LNCAP (cell line): Measurements from ENCODE around the gene TBX18.

Source experiments
- TF ChIP-seq, protein P1 (sequence below): fragments of 450-650 bp; IDR thresholded peaks from 2 replicates; pipeline ENCODE4 v1.5.1; 2017; ENCODE audit warnings: mild to moderate bottlenecking

The TBX18 gene

DNA sequence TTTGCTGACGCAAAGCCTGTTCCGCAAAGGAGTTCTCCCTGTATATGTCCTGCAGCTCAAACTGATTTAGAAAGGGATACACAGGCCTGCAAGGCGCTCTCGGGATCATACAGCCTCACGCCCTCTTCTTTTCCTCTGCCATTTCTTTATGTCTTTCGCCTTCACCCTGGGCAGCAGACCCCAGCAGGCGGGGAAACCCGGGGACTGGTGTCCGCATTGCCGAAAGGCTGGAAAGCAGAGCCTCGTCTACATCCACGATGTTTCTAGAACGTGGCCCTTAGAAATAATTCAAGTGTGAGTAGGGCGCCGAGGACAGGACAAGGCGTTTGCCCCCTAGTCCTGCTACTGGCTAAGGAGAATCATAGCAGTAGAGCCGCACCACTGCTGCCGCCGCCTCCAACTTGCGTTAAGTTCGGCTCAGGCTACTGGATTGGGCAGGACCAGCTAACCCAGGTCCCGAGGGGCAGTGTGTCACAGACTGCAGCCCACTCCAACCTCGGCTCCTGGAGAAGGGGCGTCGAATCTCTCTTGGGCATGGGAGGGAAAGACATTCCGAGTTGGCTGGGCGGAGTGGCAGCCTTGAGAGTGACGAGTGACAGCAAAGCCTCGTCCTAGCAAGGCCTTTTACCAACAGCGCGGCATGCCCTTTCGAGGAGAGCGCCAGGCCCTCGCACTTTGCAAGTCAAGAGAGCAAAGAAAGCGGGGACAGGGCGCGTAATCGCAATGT is 2.6 kb upstream of the TBX18 start:
- TF ChIP-seq, protein P1, sequence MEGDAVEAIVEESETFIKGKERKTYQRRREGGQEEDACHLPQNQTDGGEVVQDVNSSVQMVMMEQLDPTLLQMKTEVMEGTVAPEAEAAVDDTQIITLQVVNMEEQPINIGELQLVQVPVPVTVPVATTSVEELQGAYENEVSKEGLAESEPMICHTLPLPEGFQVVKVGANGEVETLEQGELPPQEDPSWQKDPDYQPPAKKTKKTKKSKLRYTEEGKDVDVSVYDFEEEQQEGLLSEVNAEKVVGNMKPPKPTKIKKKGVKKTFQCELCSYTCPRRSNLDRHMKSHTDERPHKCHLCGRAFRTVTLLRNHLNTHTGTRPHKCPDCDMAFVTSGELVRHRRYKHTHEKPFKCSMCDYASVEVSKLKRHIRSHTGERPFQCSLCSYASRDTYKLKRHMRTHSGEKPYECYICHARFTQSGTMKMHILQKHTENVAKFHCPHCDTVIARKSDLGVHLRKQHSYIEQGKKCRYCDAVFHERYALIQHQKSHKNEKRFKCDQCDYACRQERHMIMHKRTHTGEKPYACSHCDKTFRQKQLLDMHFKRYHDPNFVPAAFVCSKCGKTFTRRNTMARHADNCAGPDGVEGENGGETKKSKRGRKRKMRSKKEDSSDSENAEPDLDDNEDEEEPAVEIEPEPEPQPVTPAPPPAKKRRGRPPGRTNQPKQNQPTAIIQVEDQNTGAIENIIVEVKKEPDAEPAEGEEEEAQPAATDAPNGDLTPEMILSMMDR = no peak

DNA sequence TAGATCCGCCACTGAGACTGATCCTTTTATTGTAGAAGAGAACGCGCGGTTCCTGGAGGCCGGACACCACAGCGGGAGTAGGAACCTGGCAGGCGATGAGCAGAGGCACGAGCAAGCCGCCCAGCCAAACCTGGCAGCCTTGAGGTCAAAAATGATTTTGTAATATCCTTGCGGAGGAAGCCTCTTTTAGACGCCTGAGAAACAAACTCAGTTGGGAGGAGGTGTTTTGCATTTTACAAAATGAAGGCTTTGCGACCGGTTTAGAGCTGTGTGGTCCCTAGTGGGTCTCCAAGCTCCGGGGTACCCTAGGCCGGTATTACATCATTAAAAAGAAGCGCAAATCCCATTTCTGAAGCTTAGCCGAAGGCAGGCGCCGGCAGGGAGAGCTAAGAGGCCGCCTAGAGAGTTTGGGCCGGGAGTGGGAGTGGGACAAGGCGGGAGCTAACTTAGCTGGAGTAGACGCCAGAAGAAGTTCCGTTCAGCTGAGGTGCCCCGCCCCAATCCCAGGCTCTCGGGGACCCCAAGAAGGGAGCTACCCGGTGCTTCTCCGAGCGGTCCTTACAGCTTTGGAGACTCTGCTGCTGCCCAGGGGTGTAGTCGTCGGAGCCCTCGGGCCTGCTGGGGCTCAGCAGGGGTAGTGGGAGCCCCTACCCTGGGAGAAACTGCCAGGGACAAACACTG is 1.9 kb upstream of the TBX18 start:
- TF ChIP-seq, protein P1 = no peak

DNA sequence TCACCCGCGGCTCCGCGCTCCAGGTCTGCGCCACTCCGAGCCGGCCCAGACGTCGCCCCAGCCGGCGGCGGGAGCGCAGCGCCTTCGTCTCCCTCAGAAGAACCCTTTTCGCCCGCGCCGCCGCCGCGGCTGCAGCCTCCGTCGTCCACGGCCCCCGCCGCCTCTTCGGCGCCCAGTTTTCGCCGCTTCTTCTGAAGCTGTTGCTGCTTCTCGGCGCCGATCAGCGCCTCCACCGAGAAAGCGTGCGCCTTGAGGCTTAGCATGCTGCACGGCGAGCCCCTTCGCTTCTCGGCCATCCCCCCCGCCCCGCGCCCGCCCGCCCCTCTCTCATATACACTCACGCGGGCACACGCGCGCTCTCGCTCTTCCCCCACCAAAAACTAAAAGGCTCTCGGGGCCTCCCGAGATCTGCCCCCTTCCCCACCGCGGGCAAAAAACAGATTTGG is 489 bp downstream of the TBX18 start:
- TF ChIP-seq, protein P1 = no peak

GRCh38 chr6:84763003-84763885 is 1.2 kb downstream of the TBX18 start:
- TF ChIP-seq, protein P1 = no peak

DNA sequence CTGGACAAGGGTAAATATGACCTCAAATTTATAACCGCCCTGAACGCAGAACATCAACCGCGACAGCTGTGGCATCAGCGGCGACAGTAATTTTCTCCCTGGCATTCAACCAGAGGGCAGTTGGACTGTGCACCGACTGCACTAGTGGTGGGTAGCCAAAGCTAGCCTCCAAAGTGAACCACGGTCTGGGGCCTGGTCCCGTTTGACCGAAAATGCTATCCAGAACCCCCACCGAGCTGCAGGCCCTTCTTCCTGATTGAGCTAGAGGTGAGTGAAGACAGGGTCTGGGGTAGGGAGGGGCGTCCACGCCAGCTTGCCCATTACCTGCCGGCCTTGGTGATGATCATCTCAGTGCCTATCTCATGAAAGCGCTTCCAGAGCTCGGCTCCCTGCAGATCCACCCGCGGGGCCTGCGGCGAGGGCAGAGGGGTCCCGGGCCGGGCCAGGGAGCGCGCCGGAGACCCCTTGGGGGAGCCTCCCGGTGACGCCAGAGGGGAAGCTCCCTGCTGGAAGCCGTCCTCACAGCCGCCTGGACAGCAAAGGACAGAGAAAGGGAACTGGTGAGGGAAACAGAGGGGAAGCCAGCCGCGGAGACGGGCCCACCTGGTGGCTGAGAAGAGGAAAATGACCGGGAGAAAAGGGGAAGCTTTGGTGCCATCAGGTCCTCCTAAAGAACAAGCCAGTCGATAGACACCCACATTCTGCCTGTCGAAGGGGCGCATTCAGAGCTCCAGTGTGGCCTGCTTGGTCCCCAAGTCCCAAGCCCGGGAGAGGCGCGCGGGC is 2.0 kb downstream of the TBX18 start:
- TF ChIP-seq, protein P1 = no peak

DNA sequence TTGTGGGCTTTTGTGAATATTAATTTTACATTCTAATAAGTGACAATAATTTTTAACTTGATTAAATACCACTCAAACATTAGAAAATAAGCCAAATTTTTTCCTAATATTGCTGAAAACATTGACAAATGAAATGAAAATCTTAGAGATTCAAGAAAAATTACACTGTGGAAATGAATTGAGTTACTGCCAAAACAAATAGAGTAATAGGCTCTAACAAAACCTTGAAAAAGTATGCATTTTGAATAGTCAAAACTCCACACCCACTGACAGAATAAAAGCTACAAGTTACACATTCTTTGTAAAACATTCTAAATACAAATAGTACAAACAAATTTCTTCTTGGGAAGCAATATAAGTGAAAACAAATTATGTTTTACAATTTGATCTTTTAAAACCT is 5.9 kb downstream of the TBX18 start:
- TF ChIP-seq, protein P1 = no peak

DNA sequence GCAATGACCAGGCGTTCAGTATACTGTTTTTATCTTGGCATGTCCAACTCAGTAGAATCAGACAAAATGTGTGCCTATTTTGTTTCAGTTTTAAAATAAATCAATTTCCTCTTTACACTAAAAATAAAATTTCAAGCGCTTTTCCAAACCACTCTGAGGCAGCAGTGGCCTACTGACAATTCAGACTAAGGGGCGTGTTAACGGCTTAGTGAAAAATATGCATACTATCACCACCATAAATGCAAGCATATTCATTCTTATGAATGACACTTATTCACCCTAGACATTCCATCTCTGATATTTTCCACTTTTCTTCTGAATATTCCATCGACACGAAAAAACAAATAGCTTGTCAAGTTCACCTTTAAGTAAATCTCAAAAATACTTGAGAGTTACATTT is 7.5 kb downstream of the TBX18 start:
- TF ChIP-seq, protein P1 = no peak
